GM18502 (cell line): ENCODE results near the gene LY6G6D.

Experiments used
- ATAC-seq: cut with Tn5 transposase; IDR thresholded peaks from one replicate; pipeline ENCODE4 v1.9.1; 2021; ENCODE audit warnings: mild to moderate bottlenecking; ENCODE audit not compliant: unreplicated experiment, poor library complexity

Gene LY6G6D

DNA sequence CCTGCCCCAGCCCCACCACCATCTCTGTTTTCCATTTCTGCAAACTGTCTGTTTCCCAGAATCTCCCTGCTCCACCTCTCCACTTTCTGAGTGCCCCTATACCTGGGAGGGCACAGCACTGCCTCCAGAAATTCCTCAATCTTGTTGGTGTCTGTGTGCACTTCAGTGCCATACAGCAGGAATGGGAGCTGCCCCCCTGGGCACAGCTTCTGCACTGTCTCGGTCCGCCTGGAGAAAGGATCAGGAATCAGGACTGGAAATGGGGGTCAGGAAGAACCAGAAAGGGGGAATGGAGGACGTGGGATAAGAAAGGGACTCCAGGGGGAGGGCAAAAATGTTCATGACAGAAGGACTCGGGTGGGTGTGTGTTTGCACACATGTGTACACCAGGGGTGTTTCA is 18.6 kb downstream of the LY6G6D start:
- no peak for ATAC-seq

DNA sequence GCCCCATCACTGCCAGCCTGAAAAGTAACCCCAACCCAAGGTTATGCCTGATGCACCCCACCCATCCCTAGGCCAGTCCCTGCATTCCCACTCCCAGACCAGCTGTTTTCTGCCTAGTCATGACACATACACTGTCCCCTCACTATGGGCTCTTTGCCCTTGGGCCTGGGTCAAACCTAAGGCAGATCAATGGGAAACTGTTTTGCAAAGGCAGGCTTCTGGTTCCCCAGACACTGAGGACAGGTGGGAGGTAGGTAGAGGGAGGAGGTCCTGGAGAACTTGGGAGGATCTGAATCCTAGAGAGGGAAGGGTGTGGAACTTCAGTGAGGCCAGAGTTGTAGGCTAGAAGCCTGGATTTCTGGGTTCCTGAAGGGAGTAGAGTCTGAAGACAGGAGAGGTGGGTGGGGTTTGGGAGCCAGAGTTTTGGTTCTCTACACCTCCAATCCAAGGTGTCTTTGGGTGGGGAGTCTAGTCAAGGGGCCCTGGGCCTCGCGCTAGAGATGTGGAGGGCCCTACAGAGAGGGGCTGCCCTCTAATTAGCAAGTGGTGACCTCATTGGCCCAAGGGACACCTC is 19.2 kb downstream of the LY6G6D start:
- no peak for ATAC-seq

DNA sequence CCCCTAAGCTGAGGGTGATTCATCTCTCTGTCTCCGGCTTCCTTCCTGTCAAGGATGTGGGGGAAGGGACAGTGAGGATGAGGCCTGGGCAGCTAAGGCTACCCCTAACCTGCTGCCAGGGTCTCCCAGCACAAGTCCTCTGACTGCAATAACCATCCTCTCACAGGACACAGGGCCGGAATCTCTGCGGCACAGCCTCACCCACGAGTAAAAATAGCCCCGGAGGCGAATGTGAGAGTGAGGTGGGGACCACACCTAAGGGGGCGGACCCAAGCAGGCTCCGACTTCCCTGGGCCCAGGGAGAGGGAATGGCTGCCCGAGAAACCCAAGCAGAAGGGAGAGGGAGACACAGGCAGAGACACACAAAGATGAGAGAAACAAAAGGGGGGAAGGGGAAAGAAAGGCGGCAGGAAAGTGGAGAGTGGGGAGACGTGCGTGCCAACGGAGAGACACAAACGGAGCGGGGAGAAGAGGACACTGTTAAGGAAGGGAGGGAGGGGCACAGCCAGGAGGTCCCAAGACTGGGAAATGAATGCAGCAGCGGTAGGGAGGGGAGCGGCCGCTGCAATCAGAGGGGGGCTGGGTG is 19.8 kb downstream of the LY6G6D start:
- peak; percentile 35 for ATAC-seq

DNA sequence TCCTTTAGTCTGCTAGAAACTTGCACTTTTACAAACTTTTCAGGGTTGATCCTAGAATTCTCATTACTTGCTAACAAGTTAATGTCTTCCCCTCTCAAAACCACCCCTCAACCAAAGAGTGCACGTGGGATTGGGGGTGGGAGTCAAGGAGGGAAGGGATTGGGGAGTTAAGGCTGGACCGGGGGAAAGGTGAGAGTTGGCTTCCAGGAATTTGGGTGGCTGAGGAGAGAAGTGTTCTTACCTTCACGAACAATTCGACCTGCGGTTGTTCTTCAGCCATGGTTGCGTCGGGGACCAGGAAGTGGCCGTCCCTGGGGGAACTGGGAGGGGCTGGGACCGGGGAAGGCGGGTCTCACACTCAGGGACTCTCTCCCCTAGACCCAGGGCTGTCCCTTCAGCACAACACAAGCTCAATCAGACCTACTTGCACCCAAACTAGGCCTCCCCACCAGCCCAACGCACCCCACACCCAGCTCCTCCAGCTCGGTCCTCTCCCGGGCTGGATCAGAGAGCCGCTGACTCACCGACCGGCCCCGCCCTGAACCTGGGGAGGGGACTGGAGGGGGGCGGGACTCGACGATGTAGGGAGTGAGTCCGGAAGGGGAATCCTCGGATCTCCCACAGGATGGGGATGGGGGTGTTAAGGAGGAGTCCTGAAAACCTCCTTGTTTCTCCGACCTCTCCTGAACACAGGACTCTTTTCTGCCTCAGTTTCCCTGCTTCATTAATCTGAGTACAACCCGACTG is 21.0 kb downstream of the LY6G6D start, which contains the start of gene CLIC1:
Gene CLIC1 (minus strand): TSS at position 510 of the 747 bp plus-strand sequence. CDS start 230 bp downstream, at position 280.
- no peak for ATAC-seq

DNA sequence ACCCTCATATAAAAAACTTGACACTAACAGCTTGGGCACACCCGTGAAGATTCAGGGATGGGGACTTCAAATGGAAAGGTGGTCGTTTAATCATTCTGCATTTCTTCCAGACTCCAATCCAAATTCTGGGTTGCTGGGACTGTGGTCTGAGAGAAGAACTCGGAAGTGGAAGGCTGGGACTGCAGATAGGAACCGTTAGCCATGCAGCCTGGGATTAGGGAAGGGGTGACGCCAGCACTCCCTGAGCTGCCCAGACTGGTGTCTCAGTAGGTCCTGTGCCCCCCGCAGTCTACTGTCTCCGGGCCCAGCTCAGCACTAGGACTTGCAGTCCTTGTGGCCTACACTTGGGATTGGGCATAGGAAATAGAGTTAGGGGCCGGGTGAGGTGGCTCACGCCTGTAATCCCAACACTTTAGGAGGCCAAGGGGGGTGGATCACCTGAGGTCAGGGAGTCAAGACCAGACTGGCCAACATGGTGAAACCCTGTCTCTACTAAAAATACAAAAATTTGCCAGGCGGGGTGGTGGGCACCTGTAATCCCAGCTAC is 21.7 kb downstream of the LY6G6D start:
- ATAC-seq = no peak

DNA sequence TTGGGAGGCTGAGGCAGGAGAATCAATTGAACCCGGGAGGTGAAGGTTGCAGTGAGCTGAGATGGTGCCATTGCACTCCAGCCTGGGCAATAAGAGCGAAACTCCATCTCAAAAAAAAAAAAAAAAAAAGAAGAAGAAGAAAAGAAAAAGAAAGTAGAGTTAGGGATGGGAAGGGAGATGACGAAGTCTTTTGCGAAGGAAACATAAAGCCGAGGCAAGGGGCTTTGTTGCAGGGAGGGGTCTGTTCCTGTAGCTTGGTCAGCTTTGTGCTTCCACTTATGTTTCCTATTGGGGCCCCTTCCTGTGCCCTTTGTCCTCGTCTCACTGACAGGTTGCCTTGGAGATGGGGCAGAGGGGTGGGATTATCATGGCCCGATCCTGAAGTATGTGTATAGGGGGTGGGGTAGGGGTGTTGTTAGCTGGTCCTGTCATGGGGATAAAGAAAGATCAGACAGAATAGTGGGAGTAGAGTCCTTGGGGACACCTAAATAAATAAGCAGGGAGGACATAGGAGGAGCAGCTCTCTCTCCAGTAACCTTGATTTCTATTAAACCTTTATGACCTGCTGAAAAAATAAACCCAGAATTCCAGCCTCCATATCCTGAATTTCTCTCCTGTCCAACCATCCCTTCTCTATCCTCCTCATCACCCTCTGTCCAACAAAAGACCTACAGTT is 22.3 kb downstream of the LY6G6D start:
- no peak for ATAC-seq

DNA sequence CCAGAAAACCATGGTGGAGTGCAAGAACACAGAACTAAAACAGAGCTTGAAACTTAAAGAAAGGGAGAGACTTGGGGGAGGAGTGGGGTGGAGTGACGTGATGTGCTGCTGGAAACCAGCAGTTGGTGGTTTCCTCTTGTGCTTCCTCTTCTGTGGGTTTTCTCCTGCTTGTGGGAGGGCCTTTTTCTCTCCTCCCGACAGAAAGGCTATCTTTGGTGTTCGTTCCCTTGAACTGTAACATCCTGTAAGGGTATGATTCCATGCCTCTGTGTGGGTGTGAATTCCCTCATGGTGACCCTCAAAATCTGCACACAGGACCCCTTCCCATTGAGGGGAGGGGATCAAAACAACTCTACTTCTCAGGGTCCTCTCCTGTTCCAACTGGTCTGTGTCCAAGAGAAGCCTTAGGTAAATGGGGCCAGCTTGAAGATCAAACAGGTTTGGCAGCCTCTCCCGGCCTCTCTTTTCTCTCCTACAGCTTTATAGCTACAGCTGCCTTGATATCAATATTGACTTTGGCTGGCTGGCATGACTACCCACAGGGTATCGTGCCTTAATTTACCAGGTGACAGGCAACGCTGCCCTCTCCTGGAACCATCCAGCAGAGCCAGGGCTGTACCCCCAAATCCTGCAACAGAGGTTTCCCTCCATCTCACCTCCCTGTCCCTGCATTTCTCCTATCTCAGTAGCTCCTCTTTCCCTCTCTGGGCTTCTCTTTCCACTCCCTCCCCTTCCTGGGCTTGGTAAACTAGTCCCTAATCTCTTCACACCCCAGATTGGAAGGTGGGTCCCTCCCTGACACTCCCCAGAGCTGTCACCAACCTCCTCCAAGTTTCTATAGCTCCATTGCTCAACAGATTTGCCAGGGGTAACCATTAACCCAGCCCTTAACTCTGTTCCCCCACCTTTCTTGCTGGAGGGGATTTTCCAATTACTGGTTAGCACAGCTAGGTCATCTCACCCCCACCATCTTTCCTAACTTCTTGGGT is 23.1 kb downstream of the LY6G6D start:
- no peak for ATAC-seq

DNA sequence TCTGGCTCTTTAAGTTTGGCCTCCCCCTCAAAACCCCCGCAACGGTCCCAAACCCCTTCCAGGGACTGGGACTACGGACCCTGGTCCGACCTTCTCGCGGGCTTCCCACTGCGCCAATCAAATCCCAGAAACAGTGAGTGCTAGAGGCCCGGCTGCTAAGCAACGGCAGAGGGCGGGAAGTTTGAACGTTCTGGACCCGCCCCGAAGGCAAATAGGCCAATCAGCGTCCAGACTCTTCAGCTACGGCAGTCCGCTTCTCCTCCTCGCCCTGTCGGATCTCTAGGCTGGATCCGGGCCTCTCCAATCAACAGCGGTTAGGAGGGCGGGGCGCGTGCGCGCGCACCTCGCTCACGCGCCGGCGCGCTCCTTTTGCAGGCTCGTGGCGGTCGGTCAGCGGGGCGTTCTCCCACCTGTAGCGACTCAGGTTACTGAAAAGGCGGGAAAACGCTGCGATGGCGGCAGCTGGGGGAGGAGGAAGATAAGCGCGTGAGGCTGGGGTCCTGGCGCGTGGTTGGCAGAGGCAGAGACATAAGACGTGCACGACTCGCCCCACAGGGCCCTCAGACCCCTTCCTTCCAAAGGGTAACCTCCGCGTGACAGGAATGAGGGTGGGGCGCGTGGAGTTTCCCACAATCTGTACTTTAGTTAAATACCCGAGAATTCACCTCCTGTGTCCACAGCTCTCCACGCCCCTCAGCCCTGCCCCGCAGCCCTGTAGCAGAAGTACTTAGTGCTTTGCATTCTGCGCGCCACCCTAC is 24.7 kb downstream of the LY6G6D start, which contains the start of gene MSH5:
Gene MSH5 (plus strand): TSS at position 367 of the 758 bp plus-strand sequence. CDS start 462 bp downstream, outside the sequence.
- peak; percentile 66 for ATAC-seq

DNA sequence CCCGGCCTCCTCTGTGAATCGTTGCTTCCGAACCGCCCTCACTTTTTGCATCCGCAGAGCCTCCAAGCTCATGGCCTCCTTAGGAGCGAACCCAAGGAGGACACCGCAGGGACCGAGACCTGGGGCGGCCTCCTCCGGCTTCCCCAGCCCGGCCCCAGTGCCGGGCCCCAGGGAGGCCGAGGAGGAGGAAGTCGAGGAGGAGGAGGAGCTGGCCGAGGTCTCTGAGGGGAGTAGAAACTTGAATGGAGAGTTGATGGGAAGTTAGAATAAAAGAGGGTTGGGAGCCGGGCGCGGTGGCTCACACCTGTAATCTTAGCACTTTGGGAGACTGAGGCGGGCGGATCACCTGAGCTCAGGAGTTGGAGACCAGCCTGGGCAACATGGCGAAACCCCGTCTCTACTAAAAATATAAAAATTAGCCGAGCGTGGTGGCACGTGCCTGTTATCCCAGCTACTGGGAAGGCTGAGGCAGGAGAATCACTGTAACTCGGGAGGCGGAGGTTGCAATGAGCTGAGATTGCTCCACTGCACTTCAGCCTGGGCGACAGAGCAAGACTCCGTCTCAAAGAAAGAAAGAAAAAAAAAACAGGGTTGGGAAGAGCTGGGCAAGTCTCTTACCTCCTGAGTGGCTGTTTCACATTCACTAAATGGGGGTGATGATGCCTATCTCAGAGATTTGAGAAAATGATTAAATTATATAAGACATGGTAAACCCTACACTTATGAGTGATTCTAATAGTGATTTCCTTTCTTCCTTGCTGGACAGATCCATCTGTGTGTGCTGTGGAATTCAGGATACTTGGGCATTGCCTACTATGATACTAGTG is 25.5 kb downstream of the LY6G6D start:
- ATAC-seq = peak; percentile 1

DNA sequence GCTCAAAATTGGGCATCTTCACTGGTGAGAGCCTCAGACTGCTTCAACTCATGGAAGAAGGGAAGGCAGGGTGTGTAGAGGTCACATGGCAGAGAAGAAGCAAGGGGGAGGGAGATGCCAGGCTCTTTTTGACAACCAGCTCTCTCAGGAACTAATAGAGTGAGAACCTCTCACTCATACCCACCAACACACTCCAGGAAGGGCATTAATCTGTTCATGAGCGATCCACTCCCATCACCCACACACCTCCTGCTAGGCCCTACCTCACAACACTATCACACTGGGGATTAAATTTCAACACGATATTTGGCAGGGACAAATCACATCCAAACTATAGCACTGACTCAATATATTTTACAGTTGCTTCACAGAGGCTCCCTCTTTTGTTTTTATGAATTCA is 26.7 kb downstream of the LY6G6D start:
- no peak for ATAC-seq

DNA sequence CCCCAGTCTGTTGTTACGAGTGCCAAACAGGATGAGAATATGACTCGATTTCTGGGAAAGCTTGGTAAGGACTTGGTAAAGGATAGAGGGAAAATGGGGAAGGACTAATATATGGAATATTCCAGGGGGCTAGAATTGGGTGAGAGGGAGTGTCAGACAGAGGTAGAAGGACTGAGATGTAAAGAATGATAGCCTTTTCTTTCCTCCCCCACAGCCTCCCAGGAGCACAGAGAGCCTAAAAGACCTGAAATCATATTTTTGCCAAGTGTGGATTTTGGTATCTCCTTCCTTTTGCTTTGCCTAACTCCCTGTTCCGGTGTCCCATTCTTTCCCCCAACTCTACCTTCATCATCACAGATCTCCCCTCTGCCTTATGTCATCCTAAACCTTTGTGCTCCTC is 27.7 kb downstream of the LY6G6D start:
- ATAC-seq = no peak

DNA sequence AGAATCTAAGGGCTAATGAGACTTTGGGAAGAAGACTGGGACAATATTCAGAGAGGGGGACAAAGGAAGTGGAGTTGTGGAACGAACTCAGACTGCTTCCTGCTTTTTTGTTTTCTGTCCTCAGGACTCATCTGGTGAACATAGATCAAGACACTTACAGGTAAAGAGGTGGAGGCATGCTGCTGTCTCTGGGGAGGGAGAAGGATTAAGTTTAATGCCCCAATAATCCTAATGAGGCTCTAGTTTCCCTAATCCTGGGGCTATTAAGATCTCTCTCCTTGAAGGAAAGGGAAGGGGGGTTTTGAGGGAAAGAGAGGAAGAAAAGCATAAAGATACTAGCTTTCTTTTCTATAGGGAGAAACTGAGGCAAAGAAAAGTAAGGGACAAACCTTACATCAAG is 29.3 kb downstream of the LY6G6D start:
- ATAC-seq = no peak

DNA sequence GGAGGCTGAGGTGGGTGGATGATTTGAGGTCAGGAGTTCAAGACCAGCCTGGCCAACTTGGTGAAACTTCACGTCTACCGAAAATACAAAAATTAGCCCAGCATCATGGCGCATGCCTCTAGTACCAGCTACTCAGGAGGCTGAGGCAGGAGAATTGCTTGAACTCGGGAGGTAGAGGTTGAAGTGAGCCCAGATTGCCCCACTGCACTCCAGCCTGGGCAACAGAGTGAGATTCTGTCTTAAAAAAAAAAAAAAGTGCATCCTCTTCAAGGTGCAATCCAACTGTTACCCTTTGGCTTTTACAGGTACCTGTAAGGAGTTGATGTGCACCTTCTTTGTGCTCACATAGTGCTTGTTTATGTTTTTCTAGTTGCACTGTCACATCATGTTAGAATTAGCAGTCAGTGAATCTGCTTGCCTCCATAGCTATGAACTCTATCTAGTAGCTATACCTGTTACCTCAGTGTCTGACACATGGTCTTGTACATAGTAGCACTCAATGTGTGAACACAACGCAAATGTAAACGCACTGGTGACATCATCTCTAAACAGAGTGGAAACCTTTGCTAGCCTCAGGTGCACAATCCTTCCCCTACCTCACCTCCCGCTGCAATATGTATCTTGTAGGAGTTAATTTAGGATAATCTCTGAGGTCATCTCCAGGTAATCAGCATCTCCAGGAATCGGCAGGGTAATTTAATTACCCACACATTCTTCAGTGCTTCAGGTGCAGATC is 34.3 kb downstream of the LY6G6D start:
- ATAC-seq = no peak

DNA sequence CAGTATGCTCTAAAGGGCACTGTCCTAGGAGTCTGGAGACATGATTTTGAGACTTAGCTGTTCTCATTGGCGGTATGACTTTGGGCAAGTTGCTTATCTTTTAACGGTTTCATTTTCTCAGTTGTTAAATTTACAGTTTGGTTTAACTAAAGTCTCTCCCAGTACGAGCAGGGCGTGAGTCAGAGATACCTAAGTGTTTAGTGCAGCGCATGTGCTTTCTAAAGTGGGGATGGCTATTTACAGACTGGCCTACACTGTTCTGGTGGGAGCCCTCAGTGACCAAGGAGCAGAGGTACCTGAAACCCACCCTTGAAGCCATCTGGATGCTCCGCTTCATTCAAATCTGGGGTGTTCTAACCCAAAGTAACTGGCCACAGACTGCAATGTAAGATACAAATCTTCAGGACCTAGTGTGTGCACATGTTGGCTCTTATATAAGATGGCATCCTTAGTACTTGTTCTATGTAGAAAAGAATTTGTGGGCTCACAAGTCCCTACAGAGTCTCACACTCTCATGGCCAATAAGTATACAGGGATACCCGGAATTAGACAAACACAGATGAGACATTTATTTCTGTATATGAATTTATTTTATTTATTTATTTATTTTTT is 35.4 kb downstream of the LY6G6D start:
- no peak for ATAC-seq

DNA sequence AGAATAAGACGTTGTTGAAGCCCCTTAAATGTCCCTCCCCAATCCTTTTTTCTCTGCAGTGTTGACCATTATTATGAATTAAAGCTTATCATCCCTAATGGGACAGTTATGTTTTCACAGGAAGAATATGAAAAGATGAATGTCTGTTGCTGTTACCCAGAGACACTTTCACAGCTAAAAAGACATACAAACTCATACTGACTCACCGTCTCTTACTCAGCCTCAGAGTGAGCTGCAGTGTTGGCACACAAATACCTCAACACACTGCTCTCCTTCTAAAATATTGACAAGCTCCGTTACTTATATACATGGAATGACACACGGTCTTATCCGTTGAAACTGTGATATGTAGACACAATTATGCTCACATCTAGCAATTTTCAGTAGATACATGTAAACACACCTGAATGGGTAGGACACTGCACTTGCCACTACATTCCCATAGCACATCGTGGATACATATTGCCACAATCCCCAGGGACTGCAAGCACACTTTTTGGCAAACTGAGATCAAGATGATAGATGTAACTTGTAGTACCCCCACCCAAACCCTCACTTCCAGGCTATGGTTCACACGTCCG is 37.7 kb downstream of the LY6G6D start:
- no peak for ATAC-seq

DNA sequence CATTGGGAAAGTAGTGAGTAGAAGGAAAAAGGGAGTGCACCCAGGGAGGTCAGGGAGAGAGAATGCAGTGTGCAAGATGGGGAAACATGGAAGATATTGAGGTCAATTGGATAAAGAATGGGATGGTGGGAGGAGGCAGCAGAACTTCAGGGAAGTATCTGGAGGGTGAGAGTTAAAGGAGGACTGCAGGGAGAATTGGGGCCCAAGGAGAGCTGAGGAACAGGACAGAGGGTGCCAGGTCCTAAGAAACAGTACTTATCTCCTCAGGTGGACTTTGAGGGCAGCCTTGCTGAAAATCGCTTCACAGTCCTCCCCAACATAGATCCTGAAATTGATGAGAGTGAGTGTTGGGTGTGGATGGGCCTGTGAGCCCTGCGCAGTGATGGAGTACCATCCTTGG is 43.1 kb downstream of the LY6G6D start:
- ATAC-seq = no peak

DNA sequence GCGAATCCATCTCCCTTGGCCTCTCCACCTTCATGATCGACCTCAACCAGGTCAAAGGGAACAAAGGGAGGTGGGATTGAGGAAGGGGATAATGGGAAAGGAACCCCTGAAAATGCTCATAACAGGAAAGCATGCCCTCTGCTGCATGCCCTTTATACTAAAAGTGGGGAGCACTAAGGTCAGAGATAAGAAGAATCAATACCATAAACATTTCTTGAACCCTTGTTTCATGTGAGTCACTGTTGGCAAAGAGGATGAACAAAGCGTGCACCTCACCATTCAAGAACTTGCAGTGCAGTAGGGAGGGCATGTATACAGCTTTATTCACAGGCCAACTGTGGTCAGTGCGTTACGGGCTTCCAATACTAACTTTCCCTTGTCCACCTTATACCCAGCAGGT is 45.6 kb downstream of the LY6G6D start:
- no peak for ATAC-seq
